IPS-18c (cell line): ENCODE measurements around the gene AMDHD2.

Experiments used
- H3K4me3 ChIP-seq: 2 replicates; pipeline ENCODE4 v1.7.0; 2013; ENCODE audit warnings: low read depth, mild to moderate bottlenecking, low read length, moderate library complexity; ENCODE audit not compliant: insufficient read depth
- H3K9me3 ChIP-seq: one replicate; pipeline ENCODE4 v1.6.1; 2013; ENCODE audit warnings: mild to moderate bottlenecking, low read length, moderate library complexity; ENCODE audit not compliant: control insufficient read depth, insufficient read depth

Gene AMDHD2

GRCh38 chr16:2508722-2509400 lies 11.3 kb upstream of the AMDHD2 start:
- no peaks in the 10 kb centered on the region for H3K9me3 ChIP-seq

DNA sequence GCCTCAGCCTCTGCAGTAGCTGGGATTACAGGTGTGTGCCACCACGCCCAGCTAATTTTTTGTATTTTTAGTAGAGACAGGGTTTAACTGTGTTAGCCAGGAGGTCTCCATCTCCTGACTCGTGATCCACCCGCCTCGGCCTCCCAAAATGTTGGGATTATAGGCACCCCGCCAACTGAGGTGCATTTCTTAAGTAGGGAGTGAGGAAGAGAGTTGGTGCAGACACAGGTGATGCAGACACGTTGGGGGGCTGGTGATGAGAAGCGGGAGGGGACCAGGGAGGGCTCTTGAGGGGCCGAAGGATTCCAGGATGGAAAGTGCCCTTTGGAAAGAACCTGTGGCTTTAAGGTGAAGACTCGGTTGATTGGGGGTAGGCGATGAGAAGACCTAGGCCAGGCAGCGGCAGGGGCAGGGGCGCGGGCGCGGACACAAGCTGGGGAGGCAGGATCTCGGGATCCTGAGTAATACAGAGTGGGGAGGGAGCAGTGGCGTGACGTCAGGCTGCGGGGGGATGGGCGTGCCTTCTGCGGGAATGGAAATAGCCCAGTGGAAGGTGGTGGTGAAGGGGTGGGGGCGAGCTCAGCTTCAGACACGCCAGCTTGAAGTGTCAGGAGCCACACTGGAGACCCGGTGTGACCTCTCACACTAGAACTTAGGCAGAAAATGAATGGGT lies 8.9 kb upstream of the AMDHD2 start:
- no peaks in the 10 kb centered on the region for H3K9me3 ChIP-seq
- H3K4me3 ChIP-seq, result no peak overlapping the region

More at GRCh38 chr16:2508722-2509400, 11.3 kb upstream of the AMDHD2 start:
- H3K4me3 ChIP-seq, result no peak overlapping the region

DNA sequence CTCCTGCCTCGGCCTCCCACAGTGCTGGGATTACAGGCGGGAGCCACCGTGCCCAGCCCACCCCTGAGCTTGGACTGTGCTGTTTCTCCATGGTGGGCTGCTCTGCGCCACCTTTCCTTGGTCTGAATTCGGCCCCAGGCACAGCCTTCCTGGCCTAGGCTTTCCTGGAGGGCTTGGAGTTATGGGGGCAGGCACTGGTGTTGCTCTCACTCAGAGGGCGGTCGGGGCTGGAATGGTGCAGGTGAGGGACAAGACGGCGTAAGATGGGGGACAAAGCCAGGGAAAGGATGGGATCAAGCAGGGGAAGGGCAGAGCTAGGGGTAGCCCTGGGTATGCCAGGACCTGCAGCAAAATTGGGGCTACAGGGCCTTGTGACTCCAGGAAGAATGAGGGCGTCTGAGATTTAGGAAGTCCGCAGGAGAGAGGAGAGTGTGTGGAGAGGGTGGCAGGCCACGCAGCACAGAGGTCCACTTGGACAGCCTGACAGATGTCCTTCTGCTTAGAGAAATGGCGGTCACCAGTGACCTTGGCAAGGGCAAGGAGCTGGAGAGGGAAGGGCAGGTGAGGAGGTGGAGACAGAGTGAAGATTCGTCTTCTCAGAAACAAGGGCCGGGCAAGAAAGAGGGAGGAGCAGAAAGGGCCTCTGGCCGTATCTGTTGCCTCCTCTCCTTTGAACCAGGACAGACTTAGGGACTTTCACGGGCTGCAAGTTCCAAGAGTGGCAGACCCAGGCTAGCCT lies 8.0 kb upstream of the AMDHD2 start:
- H3K9me3 ChIP-seq, result no peaks in the 10 kb centered on the region
- H3K4me3 ChIP-seq, result peak overlapping the region; percentile 81; the same call in 1 of the 2 replicates

DNA sequence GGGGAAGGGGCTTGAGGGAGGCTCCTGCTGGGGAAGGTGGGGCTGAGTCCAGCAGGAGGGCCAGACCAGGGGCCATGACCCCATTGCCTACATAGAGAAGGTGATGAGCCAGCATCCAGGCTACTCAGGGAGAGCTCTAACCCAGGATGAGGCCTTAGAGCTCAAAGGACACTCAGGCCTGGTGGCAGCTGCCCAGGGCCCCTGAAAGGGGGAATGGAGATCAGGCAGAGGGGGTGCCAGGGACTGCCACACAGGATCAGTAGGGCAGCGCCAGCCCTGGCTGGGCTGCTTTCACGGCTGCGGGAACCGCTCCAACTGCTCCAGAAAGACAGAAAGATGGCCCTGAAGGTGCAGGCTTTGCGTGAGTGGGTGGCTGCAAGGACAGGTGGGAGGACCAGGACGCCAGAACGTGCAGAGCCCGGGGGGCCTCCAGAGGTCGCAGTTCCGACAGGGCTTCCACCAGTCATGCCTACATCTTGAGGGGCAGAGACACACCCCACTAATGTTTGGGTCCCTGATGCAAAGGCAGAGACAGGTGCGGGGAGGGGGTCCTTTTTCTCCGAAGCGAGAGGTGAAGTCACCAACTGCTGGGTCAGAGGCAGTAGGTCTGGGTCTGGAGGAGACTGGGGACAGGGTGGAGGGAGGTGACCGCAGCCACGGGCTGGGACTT lies 7.3 kb upstream of the AMDHD2 start:
- Histone ChIP-seq H3K9me3 (no peaks in the 10 kb centered on the region), H3K4me3 (peak overlapping the region; percentile 81)

GRCh38 chr16:2513405-2514332 lies 6.5 kb upstream of the AMDHD2 start, which contains the start of gene ATP6V0C:
ATP6V0C (plus strand) TSS chr16:2513952; CDS start chr16:2514104, 152 bp downstream.
- H3K4me3 ChIP-seq, result peak within 1 kb of the TSS; percentile 81
- H3K9me3 ChIP-seq, result no peaks in the 10 kb centered on the region

- Histone ChIP-seq H3K4me3 (peak overlapping the region; percentile 81), H3K9me3 (no peaks in the 10 kb centered on the region)
These were observed 5.6 kb upstream of the AMDHD2 start for GRCh38 chr16:2514333-2515179.

GRCh38 chr16:2515180-2515851 lies 4.9 kb upstream of the AMDHD2 start:
- H3K4me3 ChIP-seq, result peak overlapping the region; percentile 81
- no peaks in the 10 kb centered on the region for H3K9me3 ChIP-seq

DNA sequence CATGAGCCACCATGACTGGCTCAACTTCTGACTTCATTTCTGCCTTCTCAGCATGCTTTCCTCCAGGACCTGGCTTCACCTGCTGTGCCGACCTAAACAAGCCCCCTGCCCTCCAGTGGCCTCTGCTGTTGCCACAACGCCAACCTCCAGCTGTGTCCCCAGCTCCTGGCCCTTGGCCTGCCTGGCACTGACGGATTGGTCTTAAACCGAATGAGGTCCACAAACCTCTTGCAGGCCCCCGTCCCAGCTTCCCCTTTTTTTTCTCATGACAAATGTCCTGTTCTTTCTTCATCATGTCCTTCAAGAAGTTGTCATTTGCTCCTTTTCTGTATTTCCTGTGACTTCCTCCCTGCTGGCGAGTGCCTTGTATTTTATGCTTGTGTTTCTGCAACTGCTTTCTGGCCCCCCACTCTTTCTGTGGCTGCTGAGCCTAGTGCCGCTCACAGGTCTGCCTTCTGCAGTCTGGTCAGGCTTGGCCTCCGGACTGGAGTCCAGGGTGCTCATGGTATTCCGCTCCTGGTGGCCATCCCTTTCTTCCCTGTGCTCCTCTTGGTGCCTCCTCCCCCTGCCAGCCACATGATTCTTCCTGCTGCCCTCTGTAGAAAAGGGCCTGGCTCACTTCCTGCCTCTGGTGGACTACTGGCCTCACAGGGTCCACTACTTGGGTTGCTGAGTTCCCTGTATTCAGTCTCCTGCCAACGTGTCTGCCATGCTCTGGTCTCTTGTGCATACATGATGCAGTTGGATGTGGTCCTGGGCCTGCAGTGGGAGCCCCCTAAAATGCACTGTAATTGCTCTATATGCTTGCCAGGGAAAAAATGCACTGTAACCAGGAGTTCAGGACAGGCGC lies 3.6 kb upstream of the AMDHD2 start:
- Histone ChIP-seq H3K9me3 (no peaks in the 10 kb centered on the region), H3K4me3 (no peak overlapping the region)

GRCh38 chr16:2517954-2518605 lies 2.1 kb upstream of the AMDHD2 start:
- H3K4me3 ChIP-seq, result no peak overlapping the region
- no peaks in the 10 kb centered on the region for H3K9me3 ChIP-seq

DNA sequence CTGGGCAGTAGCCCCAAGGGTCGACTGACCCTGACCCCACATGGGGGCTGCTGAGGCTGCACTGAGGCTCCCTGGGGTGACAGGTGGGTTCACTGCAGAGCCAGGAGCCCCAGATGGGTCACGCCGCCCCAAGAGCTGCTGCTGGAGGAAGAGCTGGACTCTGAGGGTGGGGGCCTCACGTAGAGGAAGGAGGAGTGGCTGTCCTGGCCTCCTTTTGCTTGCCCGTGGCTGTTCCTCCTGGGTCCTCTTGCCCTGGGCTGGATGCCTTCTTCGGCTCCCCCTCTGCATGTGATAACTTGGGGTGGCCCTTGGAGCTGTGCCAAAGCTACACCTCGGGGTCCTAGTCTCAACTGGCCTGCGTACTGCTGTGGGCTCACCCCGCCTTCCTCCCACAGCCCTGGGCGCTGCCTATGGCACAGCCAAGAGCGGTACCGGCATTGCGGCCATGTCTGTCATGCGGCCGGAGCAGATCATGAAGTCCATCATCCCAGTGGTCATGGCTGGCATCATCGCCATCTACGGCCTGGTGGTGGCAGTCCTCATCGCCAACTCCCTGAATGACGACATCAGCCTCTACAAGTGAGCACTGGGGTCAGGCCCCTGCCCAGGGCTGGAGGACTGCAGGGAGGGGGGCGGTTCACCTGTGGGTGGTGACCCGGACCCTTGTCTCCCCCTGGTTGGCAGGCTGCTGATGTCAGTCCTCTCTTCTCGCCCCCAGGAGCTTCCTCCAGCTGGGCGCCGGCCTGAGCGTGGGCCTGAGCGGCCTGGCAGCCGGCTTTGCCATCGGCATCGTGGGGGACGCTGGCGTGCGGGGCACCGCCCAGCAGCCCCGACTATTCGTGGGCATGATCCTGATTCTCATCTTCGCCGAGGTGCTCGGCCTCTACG lies 1.1 kb upstream of the AMDHD2 start:
- 0 out of 2 replicates have a peak overlapping the region, but pooled peaks have one; percentile 20 for H3K4me3 ChIP-seq

GRCh38 chr16:2519711-2520080 lies 475 bp upstream of the AMDHD2 start:
- Histone ChIP-seq H3K9me3 (no peaks in the 10 kb centered on the region), H3K4me3 (peak overlapping the region; percentile 20; the same call in 1 of the 2 replicates)

More for the DNA sequence above, 1.1 kb upstream of the AMDHD2 start:
- H3K9me3 ChIP-seq, result no peaks in the 10 kb centered on the region

GRCh38 chr16:2520784-2521531 lies 787 bp downstream of the AMDHD2 start:
- H3K9me3 ChIP-seq, result no peaks in the 10 kb centered on the region

DNA sequence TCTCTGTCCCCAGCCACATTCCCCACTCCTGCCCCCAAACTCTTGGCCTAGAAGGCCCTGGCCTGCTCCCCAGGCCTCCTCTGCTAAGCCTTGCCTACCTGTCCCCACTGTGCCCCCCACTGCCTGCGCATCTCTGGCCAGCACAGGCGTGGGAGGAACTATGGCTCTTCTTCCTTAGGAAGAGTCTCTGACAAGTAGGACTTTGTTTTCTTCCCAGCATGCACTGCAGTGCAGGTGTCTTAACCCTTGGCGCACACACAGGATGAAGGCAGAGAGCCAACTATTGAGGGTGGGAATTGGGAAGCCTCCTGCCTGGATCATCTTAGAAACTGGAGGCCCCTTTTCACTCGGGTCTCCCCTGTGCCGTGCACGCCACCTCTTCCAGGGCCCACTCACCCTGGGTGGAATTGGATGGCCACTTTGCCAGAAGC lies 3.6 kb downstream of the AMDHD2 start:
- Histone ChIP-seq H3K9me3 (no peaks in the 10 kb centered on the region), H3K4me3 (no peak overlapping the region)

More at GRCh38 chr16:2520784-2521531, 787 bp downstream of the AMDHD2 start:
- H3K4me3 ChIP-seq, result peak overlapping the region; percentile 69
